Measurements from ENCODE around the gene XYLT1. TPM values are rescaled to one million over a fixed set of nuclear protein-coding genes. Genes with fewer than 3 reads are reported as not detected.

The XYLT1 gene
- total and polyA plus RNA-seq, 2 of the 4 experiments (the other 2 are of a cell fraction): 9.0 to 12.7 TPM

DNA sequence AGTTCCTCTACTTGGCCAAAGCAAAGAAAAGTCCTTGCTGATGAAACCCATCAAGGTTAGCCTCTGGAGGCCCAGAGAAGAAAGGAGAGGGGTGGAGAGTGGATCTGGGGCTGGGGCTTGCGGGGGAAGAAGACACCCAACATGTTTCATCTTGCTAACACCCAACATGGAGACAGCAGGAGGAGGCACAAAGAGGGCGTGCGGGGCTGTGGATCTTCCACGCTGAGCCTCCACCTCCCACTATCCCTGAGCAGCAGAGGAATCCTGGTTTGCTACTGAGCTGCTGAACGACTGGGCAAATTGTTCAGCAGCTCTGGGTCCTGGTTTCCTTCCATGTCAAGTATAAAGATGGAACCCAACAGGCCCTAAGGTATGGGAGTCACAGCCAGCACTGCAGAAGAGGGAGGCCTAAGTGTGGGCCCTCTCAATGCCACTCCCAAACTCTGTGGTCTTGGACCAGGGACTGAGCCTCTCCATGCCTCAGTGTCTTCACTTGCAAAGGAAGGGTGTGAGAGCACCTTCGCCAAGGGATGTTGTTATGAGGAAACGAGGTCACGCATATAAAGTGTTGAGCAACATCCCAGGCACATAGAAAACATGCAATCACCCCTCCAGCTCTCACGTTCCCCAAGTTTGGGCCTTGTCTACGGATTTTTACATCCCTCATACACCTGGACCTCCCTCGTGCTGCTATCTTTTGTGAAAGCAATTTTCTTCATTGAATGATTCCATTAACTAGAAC is 122.5 kb downstream of the XYLT1 start:
- POLR2A ChIA-PET (ENCODE audit: unreplicated experiment): no interaction called here
- in situ Hi-C loops (cut with MboI; ENCODE audit: low sequenced_read_pairs): no loop called here
- H3K4me3 ChIP-seq (ENCODE audit: insufficient read depth, low read depth, low read length): no peak overlapping the region
- H2BK5ac ChIP-seq (ENCODE audit: low read depth, low read length, poor library complexity, severe bottlenecking): no peak overlapping the region
- CTCF ChIA-PET: no interaction called here
- ATAC-seq (ENCODE audit: low read depth): no peak
- H3K4me1 ChIP-seq (ENCODE audit: control insufficient read depth, insufficient read depth, low read length): peaks cover 3% of the 10 kb centered on the region
- H3K4me2 ChIP-seq (ENCODE audit: low read depth, low read length): no peak overlapping the region
- no peak for DNase-seq
- no peak overlapping the region for H2AK9ac ChIP-seq (replicated peaks; ENCODE audit: low read depth, low read length, poor library complexity)
- no peak overlapping the region for H4K91ac ChIP-seq (ENCODE audit: insufficient read depth, low read depth, low read length)
- H3K9me1 ChIP-seq (ENCODE audit: insufficient read depth, low read length): peaks cover 5% of the 10 kb centered on the region; the same call in 1 of the 2 replicates
- H3K9ac ChIP-seq (ENCODE audit: low read depth, low read length): no peak overlapping the region
- no peak overlapping the region for H3K18ac ChIP-seq (ENCODE audit: low read depth, low read length)
- no peaks in the 10 kb centered on the region for H3K36me3 ChIP-seq (ENCODE audit: control insufficient read depth, insufficient read depth, low read length)
- no peak overlapping the region for H3K4ac ChIP-seq (ENCODE audit: low read depth, low read length)
- dilution Hi-C loops (cut with HindIII; ENCODE audit: low sequenced_read_pairs, unreplicated experiment): no loop called here
- H2AK5ac ChIP-seq (ENCODE audit: low read depth, low read length): no peak overlapping the region
- H4K5ac ChIP-seq (ENCODE audit: low read depth, low read length): no peak overlapping the region
- no peak overlapping the region for H2BK15ac ChIP-seq (ENCODE audit: low read depth, low read length)
- H2BK20ac ChIP-seq (ENCODE audit: low read depth, low read length): no peak overlapping the region
- peaks cover 6 to 14% of the 10 kb centered on the region in 2 experiments; a peak in 3 of 4 replicates for H3K79me1 ChIP-seq (ENCODE audit: low read depth in 1 of 2, low read length in 2 of 2)
- TF ChIP-seq, protein P1, sequence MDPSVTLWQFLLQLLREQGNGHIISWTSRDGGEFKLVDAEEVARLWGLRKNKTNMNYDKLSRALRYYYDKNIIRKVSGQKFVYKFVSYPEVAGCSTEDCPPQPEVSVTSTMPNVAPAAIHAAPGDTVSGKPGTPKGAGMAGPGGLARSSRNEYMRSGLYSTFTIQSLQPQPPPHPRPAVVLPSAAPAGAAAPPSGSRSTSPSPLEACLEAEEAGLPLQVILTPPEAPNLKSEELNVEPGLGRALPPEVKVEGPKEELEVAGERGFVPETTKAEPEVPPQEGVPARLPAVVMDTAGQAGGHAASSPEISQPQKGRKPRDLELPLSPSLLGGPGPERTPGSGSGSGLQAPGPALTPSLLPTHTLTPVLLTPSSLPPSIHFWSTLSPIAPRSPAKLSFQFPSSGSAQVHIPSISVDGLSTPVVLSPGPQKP (IDR thresholded peaks at IDR 0.05; ENCODE audit: borderline replicate concordance, low read depth, low read length): no peak
- TF ChIP-seq BHLHE40 (IDR thresholded peaks at IDR 0.05; ENCODE audit: low read depth, low read length) (no peak), CEBPB (IDR thresholded peaks at IDR 0.05; ENCODE audit: low read depth, low read length) (no peak), FOS (IDR thresholded peaks at IDR 0.05; ENCODE audit: low read depth, low read length) (no peak), POLR2A (IDR thresholded peaks at IDR 0.05; ENCODE audit: low read depth, low read length) (no peak), CHD1 (IDR thresholded peaks at IDR 0.05; ENCODE audit: low read depth, low read length) (no peak), SMC3 (IDR thresholded peaks at IDR 0.05; ENCODE audit: low read depth, low read length) (no peak), MAZ (IDR thresholded peaks at IDR 0.05; ENCODE audit: borderline replicate concordance, low read depth, low read length) (no peak), MXI1 (IDR thresholded peaks at IDR 0.05; ENCODE audit: borderline replicate concordance, low read depth, low read length) (no peak), RFX5 (IDR thresholded peaks at IDR 0.05; ENCODE audit: low read depth, low read length) (no peak), RAD21 (IDR thresholded peaks at IDR 0.05; ENCODE audit: low read length) (no peak), RCOR1 (IDR thresholded peaks at IDR 0.05; ENCODE audit: insufficient replicate concordance, low read length) (no peak), NFE2L2 (IDR thresholded peaks at IDR 0.05; ENCODE audit: low read depth, low read length) (no peak), MAFK (IDR thresholded peaks at IDR 0.05; ENCODE audit: low read depth, low read length) (no peak)
- TF ChIP-seq, protein P2, sequence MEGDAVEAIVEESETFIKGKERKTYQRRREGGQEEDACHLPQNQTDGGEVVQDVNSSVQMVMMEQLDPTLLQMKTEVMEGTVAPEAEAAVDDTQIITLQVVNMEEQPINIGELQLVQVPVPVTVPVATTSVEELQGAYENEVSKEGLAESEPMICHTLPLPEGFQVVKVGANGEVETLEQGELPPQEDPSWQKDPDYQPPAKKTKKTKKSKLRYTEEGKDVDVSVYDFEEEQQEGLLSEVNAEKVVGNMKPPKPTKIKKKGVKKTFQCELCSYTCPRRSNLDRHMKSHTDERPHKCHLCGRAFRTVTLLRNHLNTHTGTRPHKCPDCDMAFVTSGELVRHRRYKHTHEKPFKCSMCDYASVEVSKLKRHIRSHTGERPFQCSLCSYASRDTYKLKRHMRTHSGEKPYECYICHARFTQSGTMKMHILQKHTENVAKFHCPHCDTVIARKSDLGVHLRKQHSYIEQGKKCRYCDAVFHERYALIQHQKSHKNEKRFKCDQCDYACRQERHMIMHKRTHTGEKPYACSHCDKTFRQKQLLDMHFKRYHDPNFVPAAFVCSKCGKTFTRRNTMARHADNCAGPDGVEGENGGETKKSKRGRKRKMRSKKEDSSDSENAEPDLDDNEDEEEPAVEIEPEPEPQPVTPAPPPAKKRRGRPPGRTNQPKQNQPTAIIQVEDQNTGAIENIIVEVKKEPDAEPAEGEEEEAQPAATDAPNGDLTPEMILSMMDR (conservative IDR thresholded peaks at IDR 0.05; ENCODE audit: low read depth, low read length): no peak
- TF ChIP-seq, protein P3, sequence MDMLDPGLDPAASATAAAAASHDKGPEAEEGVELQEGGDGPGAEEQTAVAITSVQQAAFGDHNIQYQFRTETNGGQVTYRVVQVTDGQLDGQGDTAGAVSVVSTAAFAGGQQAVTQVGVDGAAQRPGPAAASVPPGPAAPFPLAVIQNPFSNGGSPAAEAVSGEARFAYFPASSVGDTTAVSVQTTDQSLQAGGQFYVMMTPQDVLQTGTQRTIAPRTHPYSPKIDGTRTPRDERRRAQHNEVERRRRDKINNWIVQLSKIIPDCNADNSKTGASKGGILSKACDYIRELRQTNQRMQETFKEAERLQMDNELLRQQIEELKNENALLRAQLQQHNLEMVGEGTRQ (IDR thresholded peaks at IDR 0.05; ENCODE audit: low read depth, low read length): no peak
- no peak overlapping the region for H3K14ac ChIP-seq (replicated peaks; ENCODE audit: low read depth, low read length)
- H3K9me3 ChIP-seq (ENCODE audit: control insufficient read depth, insufficient read depth, low read length): no peaks in the 10 kb centered on the region
- H3K23ac ChIP-seq (ENCODE audit: low read depth, low read length): no peak overlapping the region
- no TSS peak for BruUV-seq (replicated peaks)
- H3K56ac ChIP-seq (ENCODE audit: extremely low read depth, insufficient read depth, low read length): no peak overlapping the region
- H4K8ac ChIP-seq (ENCODE audit: low read depth in 2 of 2, low read length in 2 of 2): no peak overlapping the region
- 96% methylated on average over 4 of the region's 11 CpGs; no CpG with 5 or more reads in 1 of the 2 experiments for WGBS, 2 experiments (ENCODE audit: extremely low coverage in 2 of 2, insufficient read length in 1 of 2)
- peak overlapping the region; percentile 14 for H2AFZ ChIP-seq (replicated peaks; ENCODE audit: low read length, poor library complexity)
- H3K27me3 ChIP-seq (ENCODE audit: control insufficient read depth, insufficient read depth, low read length): no peaks in the 10 kb centered on the region
- H4K20me1 ChIP-seq (ENCODE audit: insufficient read depth, low read length): peaks cover 4% of the 10 kb centered on the region; the same call in 1 of the 2 replicates
- H2BK120ac ChIP-seq (ENCODE audit: low read depth, low read length): no peak overlapping the region
- intact Hi-C loops (cut with micrococcal nuclease): no loop called here
- H3K27ac ChIP-seq (ENCODE audit: insufficient read depth, low read length): no peak overlapping the region
